H54 (cell line): Measurements from ENCODE around the gene OCRL.

Source experiments
- DNase-seq: peaks from one replicate; pipeline ENCODE4 v3.0.0; 2011; ENCODE audit warnings: low spot score, mixed read lengths; ENCODE audit not compliant: insufficient read length
- FAIRE-seq: peaks from 3 replicates; lab custom pipeline; 2011; peaks lifted over from hg19 to GRCh38; lab: Jason Lieb, UNC
- POLR2A ChIP-seq: IDR thresholded peaks from 2 replicates; pipeline ENCODE4 v1.6.1; 2011; ENCODE audit warnings: low read depth, mild to moderate bottlenecking, low read length

OCRL gene

GRCh38 chrX:129613596-129613995, 73.5 kb downstream of the OCRL start:
- FAIRE-seq: no peak
- no peak for DNase-seq
- TF ChIP-seq POLR2A: no peak

GRCh38 chrX:129614481-129615255, 74.6 kb downstream of the OCRL start:
- no peak for TF ChIP-seq POLR2A
- no peak for FAIRE-seq
- DNase-seq: no peak

GRCh38 chrX:129617420-129617819, 77.4 kb downstream of the OCRL start:
- no peak for TF ChIP-seq POLR2A
- no peak for DNase-seq
- no peak for FAIRE-seq

GRCh38 chrX:129618997-129619396, 78.9 kb downstream of the OCRL start:
- FAIRE-seq: no peak
- TF ChIP-seq POLR2A: no peak
- no peak for DNase-seq

GRCh38 chrX:129622757-129623301, 82.8 kb downstream of the OCRL start:
- no peak for DNase-seq
- TF ChIP-seq POLR2A: no peak
- no peak for FAIRE-seq

GRCh38 chrX:129626026-129626425, 86.0 kb downstream of the OCRL start:
- FAIRE-seq (no peak), DNase-seq (no peak)
- TF ChIP-seq POLR2A: no peak

GRCh38 chrX:129629837-129630236, 89.8 kb downstream of the OCRL start:
- TF ChIP-seq POLR2A: no peak
- DNase-seq: no peak
- FAIRE-seq: no peak

- no peak for TF ChIP-seq POLR2A
- DNase-seq (no peak), FAIRE-seq (no peak)
These were observed 91.8 kb downstream of the OCRL start for GRCh38 chrX:129631849-129632248.

- FAIRE-seq (no peak), DNase-seq (no peak)
- TF ChIP-seq POLR2A: no peak
These were observed 92.4 kb downstream of the OCRL start for GRCh38 chrX:129632443-129632842.

- DNase-seq: no peak
- no peak for FAIRE-seq
- TF ChIP-seq POLR2A: no peak
These were observed 94.5 kb downstream of the OCRL start for GRCh38 chrX:129634541-129634940.

- no peak for TF ChIP-seq POLR2A
- FAIRE-seq (no peak), DNase-seq (no peak)
These were observed 96.2 kb downstream of the OCRL start for GRCh38 chrX:129636175-129636681.

GRCh38 chrX:129637217-129638109, 97.4 kb downstream of the OCRL start:
- DNase-seq: no peak
- TF ChIP-seq POLR2A: no peak
- no peak for FAIRE-seq

- DNase-seq (no peak), FAIRE-seq (no peak)
- TF ChIP-seq POLR2A: no peak
These were observed 98.9 kb downstream of the OCRL start for GRCh38 chrX:129638917-129639316.

- no peak for FAIRE-seq
- DNase-seq: no peak
- TF ChIP-seq POLR2A: no peak
These were observed 100.7 kb downstream of the OCRL start for GRCh38 chrX:129640737-129641136.
